Measurements from ENCODE around the gene PIK3R6. TPM values are rescaled to one million over a fixed set of nuclear protein-coding genes. Genes with fewer than 3 reads are reported as not detected.

The PIK3R6 gene
- polyA plus RNA-seq, 4 donors: 1.1 to 1.8 (median 1.5) TPM

DNA sequence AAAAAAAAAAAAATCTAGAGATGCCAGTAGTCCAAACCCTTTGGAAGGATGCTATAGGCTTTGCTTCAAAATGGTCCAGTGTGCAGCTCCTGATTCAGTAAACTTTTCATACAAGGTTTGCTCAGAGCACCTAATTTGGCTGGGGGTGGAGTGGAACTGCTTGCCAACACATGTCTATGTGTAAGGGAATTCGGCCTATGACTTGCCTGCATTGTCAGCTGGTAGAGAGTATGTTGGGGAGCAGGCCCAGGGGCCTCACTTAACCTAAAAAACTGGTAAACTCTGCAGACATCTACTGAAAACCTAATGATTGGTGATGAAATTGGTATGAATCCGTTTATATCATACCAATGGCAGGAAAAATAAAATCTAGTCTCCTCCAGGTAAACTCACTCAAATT is 66.8 kb downstream of the PIK3R6 start:
- no peak for DNase-seq (ENCODE audit: low read depth in 4 of 4, low spot score in 2 of 4)

- DNase-seq (ENCODE audit: low read depth in 4 of 4, low spot score in 2 of 4): no peak
These were observed 67.8 kb downstream of the PIK3R6 start for GRCh38 chr17:8799570-8800212.

GRCh38 chr17:8798846-8799569 is 68.5 kb downstream of the PIK3R6 start, which contains the start of gene MFSD6L:
Gene MFSD6L (minus strand): TSS chr17:8799365. CDS start chr17:8799120, 245 bp downstream.
- no peak for DNase-seq (ENCODE audit: low read depth in 4 of 4, low spot score in 2 of 4)

GRCh38 chr17:8798176-8798845 is 69.2 kb downstream of the PIK3R6 start:
- no peak for DNase-seq (ENCODE audit: low read depth in 4 of 4, low spot score in 2 of 4)

GRCh38 chr17:8797621-8798175 is 69.8 kb downstream of the PIK3R6 start:
- no peak for DNase-seq (ENCODE audit: low read depth in 4 of 4, low spot score in 2 of 4)

DNA sequence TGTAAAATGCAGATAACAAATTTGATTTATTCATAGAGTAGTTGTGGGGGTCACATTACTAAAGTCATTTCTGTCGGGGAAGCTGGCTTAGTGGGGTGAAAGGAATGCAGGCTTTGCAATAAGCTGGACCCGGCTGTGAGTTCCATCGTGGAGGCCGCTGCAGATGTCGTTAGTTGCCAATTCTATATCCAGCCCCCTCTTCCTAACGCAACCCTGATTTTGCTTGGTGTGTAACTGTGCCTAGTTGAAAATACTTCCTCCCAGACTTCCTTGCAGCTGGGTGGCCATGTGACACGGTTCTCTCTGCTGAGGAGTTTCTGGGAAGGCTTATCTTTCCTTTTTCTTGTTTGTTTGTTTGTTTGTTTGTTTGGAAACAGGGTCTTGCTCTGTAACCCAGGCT is 72.8 kb downstream of the PIK3R6 start:
- no peak for DNase-seq (ENCODE audit: low read depth in 4 of 4, low spot score in 2 of 4)

- no peak for DNase-seq (ENCODE audit: low read depth in 4 of 4, low spot score in 2 of 4)
These were observed 73.8 kb downstream of the PIK3R6 start for GRCh38 chr17:8793649-8794048.

DNA sequence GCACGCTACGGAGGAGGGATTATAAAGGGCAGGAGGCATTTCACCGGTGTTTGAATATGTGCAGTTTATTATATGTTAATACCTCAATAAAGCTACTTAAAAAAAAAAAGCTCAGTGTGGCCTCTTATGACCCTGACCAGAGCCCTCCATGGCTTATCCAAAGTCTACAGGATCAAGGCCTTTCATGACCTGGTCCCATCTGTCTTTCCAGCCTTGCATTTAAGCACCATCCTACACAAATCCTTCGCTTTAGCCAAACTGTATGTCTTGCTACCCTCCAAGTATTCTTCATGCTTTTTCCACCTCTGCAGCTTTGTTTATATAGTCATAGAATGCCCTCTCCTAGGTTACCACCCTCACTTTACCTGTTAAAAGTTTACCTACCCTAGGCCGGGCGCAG is 74.8 kb downstream of the PIK3R6 start:
- DNase-seq (ENCODE audit: low read depth in 4 of 4, low spot score in 2 of 4): no peak

DNA sequence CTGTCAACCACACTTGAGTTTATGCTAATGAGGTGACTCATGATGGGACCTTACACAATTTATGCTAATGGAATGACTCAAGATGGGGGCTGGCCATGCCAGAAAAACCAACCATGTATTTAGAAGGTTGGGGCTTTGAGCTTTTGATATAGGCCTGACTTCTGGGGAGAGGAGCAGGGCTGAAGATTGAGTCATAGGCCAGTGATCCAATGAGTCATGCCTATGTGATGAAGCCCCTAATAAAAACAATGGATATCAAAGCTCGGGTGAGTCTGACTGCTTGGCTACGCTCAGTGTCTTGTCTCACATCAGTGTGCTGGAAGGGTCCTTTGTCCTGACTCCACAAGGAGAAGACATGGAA is 75.6 kb downstream of the PIK3R6 start:
- no peak for DNase-seq (ENCODE audit: low read depth in 4 of 4, low spot score in 2 of 4)

GRCh38 chr17:8791248-8791909 is 76.1 kb downstream of the PIK3R6 start:
- DNase-seq (ENCODE audit: low read depth in 4 of 4, low spot score in 2 of 4): no peak

- DNase-seq (ENCODE audit: low read depth in 4 of 4, low spot score in 2 of 4): no peak
These were observed 77.7 kb downstream of the PIK3R6 start for GRCh38 chr17:8789743-8790142.

GRCh38 chr17:8788998-8789397 is 78.5 kb downstream of the PIK3R6 start:
- no peak for DNase-seq (ENCODE audit: low read depth in 4 of 4, low spot score in 2 of 4)

DNA sequence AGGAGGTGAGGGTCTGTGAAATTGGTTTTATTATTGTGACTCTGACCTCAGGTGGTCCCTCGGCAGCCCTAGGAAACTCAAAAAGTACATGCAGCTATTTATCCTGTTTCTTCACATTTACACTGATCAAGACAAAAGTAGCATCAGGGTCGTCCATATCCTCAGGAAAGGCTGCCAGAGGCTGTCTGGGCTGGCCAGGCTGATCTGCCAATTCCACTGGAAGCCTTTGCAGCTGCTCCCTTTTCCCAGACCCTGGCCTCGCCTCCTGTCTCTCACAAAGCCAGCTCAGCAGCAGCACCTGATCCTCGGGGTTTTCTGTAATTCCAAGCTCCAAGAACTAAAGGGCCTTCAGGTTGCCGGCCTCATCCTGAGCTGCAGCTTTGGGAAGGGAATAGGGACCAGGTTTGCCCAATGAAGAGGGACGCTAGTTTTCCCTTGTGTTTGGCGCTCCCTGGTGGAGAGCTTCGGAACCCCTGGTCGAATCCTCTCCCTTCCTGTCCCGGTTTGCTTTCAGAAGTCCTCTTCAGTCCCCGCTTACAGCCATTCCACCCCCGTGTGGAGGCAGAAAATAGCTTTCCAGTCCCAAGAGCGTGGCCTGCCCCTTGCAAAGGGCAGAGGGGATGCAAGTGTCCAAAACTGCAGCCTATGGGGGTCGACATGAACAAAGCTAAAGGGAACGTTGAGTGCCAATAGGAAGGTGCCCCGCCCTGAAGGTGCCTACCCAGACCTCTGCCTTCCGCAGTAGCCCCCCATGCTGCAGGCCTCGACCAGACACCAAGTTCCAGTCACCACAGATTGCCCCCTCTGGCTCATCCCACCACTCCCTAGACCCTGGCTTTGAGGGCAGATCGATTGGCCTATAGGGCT is 81.7 kb downstream of the PIK3R6 start:
- DNase-seq (ENCODE audit: low read depth in 4 of 4, low spot score in 2 of 4): peak; percentile 51 to 71 (median 62)

- DNase-seq (ENCODE audit: low read depth in 4 of 4, low spot score in 2 of 4): no peak
These were observed 85.3 kb downstream of the PIK3R6 start for GRCh38 chr17:8782176-8782575.

DNA sequence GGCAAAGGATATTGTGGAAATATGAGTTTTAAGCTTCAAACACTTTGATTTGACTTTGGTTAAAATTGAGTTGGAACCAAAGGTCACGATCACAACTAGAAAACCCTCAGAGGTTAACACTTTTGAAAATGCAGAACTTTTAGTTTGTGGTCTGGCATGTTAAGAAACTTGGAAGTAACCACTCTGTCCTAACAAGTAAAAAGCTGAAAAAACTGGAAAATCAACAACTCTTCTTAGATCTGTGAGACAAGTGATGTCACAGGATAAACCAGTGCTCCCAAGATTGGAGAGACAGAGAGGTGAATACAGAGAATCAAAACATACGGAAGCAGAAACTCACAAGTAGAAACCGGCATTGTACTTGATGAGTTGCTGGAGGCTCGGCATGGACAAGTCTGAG is 85.7 kb downstream of the PIK3R6 start:
- no peak for DNase-seq (ENCODE audit: low read depth in 4 of 4, low spot score in 2 of 4)

GRCh38 chr17:8776881-8777280 is 90.6 kb downstream of the PIK3R6 start:
- DNase-seq (ENCODE audit: low read depth in 4 of 4, low spot score in 2 of 4): no peak

- DNase-seq (ENCODE audit: low read depth in 4 of 4, low spot score in 2 of 4): no peak
These were observed 91.2 kb downstream of the PIK3R6 start for GRCh38 chr17:8776248-8776647.

GRCh38 chr17:8766731-8767130 is 100.7 kb downstream of the PIK3R6 start:
- DNase-seq (ENCODE audit: low read depth in 4 of 4, low spot score in 2 of 4): no peak

DNA sequence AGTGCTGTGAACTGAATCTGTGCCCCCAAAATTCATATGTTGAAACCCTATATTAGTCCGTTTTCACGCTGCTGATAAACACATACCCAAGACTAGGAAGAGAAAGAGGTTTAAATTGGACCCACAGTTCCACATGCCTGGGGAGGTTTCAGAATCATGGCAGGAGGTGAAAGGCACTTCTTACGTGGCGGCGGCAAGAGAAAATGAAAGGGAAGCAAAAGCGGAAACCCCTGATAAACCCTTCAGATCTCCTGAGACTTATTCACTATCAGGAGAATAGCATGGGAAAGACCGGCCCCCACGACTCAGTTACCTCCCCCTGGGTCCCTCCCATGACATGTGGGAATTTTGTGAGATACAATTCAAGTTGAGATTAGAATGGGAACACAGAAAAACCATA is 105.5 kb downstream of the PIK3R6 start:
- no peak for DNase-seq (ENCODE audit: low read depth in 4 of 4, low spot score in 2 of 4)

DNA sequence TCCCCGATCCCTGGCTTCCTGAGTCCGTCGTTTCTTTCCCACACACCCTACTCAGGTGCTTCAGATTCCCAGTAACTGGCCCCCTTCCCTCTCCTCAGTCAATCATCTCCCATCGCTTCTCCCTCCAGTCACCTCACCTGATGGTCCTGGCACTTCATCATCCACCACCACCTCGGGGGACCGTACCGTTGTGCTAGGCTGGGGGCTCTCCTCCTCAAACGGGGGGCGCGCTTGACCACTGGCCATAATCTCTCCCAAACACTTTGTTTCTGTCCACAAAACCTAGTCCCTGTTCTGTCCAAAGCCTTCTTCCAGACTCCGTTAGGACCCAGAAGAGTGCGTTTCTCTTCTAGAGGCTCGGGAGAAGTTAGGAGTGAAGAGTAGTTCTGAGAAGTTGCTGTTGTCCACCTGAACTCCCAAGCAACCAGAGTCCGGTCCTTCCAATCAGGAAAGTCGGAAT is 109.3 kb downstream of the PIK3R6 start, which contains the start of gene SPDYE4:
Gene SPDYE4, minus strand, starts transcription at position 410 of the 460 bp plus-strand sequence. Its CDS starts 164 bp downstream, at position 246.
- no peak for DNase-seq (ENCODE audit: low read depth in 4 of 4, low spot score in 2 of 4)

Measured in left renal cortex interstitium (tissue), 4 donors.